HG03558 (cell line): ENCODE results near the gene LRMDA.

ENCODE experiments used
- ATAC-seq: cut with Tn5 transposase; IDR thresholded peaks from one replicate; pipeline ENCODE4 v1.9.1; 2021; ENCODE audit warnings: moderate number of reproducible peaks; ENCODE audit not compliant: unreplicated experiment; ENCODE audit errors: extremely low read depth

LRMDA gene

GRCh38 chr10:75468612-75469005 is 37.2 kb downstream of the LRMDA start:
- no peak for ATAC-seq

DNA sequence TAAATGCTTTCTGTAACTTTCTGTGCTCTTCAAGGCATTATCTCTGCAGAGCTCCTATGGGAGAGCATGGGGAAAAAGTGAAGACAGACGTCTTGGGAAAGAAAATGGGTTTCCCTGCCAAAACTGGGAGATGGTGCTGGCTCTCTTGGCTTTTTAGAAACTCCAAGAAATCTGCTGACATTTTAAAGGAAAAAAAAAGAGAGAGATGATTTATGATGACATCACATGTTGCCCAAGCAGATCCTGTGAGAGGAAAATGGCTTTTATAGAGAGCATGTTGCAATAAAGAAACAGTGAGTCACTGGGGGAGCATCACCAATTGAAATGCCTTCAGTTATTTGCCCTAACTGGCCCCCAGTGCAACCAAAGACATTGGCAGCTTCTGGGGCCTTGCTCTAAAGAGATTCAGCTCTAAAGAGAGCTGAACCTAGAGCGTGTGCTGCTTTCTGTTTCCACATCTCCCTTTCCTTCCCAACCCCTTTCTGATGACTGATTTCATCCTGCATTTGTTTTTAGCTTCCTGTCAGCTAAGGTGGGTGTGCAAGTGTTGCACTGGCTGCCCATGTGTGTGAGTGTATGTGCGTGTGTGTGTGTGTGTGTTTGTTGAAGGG is 37.7 kb downstream of the LRMDA start:
- ATAC-seq: no peak

DNA sequence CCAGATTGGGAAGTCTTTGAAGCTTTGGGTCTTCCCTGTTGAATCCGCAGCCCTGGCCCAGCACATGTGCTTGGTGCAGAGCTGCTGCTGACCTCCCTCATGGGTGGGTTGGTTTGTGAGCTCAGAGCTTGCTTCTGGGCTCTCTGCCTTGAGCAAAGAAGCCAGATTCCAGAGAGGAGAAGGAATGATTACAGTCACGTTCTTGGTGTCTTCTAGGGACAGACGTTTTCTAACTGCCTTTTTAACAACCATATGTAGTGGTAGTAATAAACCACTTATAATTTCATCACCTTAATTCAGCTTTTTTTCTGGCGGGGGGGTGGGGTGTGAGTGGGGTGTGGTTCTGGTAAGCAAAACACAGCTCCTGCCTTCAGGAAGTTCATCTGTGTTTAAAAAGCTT is 39.5 kb downstream of the LRMDA start:
- no peak for ATAC-seq

DNA sequence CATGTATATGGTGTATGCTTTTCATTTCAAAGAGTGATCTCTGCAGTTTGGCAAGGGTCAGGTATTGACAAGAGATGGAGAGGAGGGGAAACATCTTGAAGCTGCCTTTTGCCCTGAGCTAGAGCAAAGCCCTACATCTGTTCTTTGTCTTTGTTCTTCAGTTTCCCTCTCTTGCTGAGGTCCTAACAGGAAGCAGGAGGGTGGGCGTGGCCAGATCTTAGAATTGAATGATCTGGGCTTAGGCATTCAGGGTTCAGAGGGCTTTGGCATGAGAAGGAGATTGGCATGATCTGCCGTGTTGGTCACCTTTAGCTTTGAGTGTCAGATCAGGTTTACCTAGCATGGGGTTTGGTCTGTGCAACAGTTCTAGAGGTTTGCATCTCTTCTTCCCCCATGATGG is 41.3 kb downstream of the LRMDA start:
- ATAC-seq: no peak

DNA sequence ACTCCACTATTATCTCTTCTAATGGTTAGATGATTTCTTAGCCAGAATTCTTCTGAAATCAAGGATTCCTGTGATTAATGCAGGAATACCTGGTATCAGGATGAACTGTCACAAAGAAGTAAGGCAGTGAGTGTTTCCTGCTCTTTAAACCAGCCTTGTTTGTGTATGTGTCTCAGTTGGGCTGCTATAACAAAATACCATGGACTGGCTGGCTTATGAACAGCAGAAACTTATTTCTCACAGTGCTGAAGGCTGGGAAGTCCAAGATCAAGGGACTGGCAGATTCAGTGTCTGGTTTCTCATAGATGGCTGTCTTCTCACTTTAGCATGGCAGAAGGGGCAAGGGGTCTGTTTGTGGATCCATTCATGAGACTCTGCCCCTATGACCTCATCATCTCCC is 42.7 kb downstream of the LRMDA start:
- no peak for ATAC-seq

DNA sequence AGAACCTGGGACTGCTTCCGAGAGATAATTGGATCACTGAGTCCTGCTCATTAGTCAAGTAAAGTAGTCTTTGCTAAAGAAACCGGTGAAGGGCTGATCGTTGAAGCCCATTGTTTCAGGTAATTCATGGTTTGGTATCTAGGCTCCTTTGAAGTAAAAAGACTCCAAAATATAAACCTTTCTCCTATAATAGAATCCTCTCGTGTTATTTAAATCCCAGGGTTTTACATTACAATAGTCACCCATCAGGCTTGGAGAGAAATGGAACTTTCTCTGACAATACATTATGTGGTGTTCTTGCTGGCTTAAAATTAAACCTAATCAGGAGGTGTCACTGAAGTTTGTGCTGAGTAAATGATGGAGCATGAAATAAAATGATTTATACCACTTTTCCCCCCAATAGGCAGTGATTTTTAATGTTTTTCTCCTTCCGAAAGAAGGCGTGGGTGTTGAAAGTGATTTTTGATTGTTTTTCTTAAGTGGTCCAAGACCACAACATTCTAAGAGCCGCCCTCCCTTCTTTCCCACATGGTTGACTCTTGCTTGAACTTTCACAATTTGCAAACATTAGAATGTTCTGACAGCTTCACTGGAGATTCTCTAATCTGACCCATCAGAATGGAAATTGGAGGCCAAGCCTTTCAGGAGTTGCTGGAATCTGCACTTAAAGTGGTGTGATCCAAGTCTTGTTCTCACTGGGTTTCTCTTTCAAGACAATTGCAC is 44.2 kb downstream of the LRMDA start:
- no peak for ATAC-seq

DNA sequence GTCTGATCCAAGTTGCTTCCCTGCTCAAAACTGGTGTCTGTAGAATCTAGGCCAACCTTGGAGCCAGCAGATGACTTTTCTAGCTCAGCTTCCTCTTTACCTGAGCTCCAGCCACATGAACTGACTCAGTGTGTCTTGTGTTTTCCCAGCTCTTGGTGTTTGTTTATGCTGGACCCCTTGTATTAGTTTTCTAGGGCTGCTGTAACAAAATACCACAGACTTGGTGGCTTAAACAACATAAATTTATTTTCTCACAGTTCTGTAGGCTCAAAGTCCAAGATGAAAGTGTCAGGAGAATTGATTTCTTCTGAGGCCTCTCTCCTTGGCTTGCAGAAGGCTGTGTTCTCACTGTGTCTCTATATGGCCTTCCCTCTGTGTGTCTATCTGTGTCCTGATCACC is 45.1 kb downstream of the LRMDA start:
- ATAC-seq: no peak

DNA sequence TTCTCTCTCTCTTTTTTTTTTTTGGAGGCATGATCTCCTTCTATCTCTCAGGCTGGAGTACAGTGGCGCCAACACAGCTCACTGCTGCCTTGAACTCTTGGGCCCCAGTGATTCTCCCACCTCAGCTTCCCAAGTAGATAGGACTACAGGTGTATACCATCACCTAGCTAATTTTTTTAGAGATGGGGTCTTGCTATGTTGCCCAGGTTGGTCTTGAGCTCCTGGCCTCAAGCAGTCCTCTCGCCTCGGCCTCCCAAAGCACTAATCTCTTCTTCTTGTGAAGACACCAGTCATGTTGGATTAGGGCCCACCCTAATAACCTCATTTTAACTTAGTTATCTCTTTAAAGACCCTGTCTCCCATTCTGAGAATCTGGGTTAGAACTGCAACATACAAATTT is 45.6 kb downstream of the LRMDA start:
- ATAC-seq: no peak

DNA sequence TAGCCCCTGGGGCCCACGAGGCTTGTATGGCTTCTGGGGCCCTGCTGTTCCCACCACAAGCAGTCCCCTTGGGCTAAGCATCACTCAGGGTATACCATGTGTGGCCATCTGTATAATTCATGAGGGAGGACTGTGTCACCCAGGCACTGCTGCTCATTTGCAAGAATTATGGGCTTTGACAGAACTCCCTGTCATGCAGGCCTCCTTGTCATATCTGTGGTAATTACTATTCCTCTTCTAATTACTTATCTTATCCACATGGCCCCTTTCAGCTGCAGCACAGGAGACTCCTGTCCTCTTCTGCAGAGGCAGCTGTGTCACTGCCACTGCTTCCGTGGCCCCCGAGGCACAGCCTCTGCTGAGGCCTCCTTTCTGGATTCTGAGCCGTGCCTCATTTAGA is 46.3 kb downstream of the LRMDA start:
- ATAC-seq: no peak

GRCh38 chr10:75480374-75480773 is 49.0 kb downstream of the LRMDA start:
- no peak for ATAC-seq

DNA sequence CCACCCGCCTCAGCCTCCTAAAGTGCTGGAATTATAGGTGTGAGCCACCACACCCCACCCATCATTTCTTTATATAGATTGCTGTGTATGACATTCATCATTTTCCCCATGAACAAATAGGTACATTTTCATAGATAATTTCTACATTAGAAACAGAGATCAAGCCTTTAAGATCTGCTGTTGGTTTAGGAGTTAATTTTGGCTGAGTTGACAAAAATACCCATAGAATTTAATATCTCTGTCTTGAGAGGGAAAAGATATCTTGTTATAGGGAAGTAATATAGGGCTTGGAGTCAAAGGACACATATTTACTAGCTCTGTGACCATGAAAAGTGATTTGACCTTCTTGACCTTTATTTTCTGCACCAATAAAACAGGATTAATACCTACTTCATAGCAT is 51.8 kb downstream of the LRMDA start:
- ATAC-seq: no peak

- no peak for ATAC-seq
These were observed 53.3 kb downstream of the LRMDA start for GRCh38 chr10:75484717-75485116.

DNA sequence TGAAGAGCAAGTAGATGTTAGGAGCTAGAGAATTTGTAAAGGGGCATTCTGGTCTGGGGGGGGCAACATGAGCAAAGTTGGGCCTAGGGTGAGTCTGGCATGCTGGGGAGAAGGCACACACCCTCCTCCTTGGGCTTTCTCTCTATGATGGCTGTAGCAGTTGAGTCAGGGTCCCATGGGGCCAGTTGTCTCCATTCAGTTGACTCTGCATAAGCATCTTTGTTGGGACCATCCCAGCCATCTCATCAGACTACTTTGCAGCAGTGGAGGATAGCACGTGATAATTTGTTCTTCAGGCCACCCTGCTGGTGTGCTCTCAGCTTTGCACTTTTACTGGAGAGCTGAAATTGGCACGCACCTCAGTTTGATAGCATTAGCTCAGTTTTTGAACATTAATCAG is 55.2 kb downstream of the LRMDA start:
- no peak for ATAC-seq

DNA sequence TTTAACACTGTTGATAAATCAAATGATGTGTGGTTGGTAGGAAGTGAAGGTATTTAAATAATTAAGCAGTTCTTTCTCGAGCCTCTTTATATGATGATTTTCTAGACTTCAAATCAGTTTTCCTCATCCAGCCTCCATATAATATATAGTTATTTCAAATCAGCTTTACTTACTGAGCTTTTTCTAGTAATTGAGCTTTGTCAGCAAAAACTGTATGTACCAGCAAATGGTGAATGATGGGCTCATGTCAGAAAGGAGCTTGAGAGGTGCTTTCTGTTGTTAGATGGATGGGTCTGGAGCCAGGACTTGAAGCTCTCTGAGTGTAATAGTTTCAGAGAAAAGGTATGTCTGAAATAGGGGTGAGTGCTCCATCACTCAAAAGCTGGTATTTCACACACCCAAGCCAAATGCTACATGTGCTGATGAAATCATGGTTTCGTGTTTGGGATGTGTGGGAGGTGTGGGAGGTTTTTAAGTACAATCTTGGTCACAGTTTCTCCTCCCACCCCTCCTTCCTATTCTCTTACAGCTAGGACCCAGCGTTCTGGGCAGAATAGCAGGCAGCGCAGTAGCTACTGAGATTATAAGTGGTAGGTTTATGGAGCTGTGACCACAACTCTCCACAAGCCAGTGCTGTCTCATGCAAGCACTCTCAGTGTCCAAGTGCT is 55.8 kb downstream of the LRMDA start:
- ATAC-seq: no peak

GRCh38 chr10:75487755-75488125 is 56.3 kb downstream of the LRMDA start:
- no peak for ATAC-seq

DNA sequence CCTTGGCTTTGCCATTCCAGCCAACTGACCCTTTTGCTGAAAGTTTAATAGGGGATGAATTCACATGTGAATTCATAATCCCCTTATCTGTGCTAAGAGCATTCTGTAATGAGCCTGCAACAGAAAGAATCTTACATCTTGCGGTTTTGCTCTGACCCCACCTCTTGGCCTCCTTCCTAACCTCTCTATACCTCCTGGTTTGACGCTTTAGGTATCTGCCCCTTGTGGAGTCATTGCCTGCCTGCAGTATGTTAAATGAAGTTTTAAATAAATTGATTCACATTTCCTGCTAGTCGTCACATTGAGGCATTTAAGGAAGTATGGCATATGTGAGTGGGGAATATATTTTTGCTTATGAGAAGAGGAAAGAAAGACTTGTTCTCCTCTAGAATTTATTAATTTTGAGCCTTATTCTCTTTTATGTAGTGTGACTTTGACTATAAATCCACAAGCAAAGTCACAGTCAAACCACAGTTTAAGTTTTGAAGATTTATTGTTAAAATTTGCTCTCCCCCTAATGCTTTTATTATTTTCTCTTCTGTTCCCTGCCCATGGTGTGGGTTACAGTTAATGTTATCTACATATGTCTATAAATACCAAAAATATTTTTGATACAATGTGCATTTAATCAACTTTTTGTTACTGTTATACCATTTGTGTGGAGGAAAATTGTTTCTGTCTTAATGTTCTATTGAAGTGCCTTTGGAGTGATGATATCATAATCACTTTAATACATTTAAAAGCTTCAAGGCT is 60.9 kb downstream of the LRMDA start:
- ATAC-seq: no peak

GRCh38 chr10:75493464-75493863 is 62.0 kb downstream of the LRMDA start:
- no peak for ATAC-seq

DNA sequence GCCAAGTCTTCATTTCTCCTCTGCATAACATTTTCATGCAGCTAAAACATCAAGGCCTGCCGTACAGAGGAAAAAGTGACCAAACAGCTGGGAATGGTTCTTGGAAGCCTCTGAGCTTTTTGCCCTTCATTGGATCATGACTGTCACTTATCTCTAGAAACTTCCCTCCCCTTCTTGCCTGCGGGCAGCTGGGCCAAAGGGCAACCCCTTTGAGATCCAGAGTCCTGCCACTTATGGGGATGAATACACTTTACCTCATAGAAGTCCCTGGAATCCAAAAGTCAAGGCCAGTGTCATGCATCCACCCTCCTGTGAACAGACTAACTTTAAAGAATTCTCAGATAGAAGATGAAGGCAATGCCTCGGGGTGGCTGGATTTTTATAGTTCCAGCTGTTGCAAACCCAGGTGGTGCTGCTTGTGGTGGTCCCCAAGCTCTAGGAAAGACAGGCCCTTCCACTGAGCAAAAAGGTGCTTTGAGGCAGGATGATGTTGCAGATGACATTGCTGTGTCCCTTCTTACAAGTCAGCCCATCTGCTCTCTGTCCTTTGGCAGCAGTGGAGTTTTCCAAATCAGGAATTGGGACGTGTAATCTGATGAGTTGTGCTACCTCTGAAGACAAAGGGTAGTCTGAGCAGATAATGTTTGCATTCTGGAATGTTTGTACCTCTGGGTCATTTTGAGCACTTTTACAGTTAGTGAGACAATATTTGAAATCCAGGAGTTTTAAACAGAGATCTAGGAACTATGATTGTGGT is 64.2 kb downstream of the LRMDA start:
- ATAC-seq: no peak

- ATAC-seq: no peak
These were observed 64.8 kb downstream of the LRMDA start for GRCh38 chr10:75496191-75496567.
